GM12878 (cell line): ENCODE results near the gene SYK. TPM values are rescaled to one million over a fixed set of nuclear protein-coding genes. Genes with fewer than 3 reads are reported as not detected.

Source experiments
- ATAC-seq: fragments of 200-7000 bp; cut with Tn5 transposase; 3 replicates; pipeline ENCODE4 v1.9.1; 2020; ENCODE audit warnings: mild to moderate bottlenecking, moderate library complexity
- BruUV-seq: library from RNA; stranded (reverse); fragments of 400-500 nt; replicated peaks from 2 replicates; lab custom pipeline; 2021; lab: Mats Ljungman, UMichigan
- CTCF ChIA-PET: fragments of 300-600 bp; sonication (Branson Sonifier 250); formaldehyde crosslinking; extraction: SDS; loops from one replicate; lab custom pipeline; 2021; ENCODE audit warnings: inconsistent platforms; lab: Yijun Ruan, JAX
- POLR2A ChIA-PET: fragments of 350-600 bp; formaldehyde crosslinking; extraction: SDS; loops from one replicate; lab custom pipeline; 2021; ENCODE audit warnings: inconsistent platforms; lab: Charles Lee
- RAD21 ChIA-PET: fragments of 300-600 bp; sonication (Branson Sonifier 250); formaldehyde crosslinking; loops from one replicate; lab custom pipeline; 2023; ENCODE audit warnings: antibody characterized with exemption; ENCODE audit not compliant: unreplicated experiment; lab: Charles Lee
- SMC1A ChIA-PET: fragments of 300-600 bp; sonication (Branson Sonifier 250); formaldehyde crosslinking; loops from one replicate; lab custom pipeline; 2023; ENCODE audit not compliant: unreplicated experiment, uncharacterized antibody; lab: Charles Lee
- DNase-seq: peaks from one replicate; pipeline ENCODE4 v3.0.0-alpha.2; 2011; ENCODE audit warnings: low read depth, low spot score
- FAIRE-seq: peaks from 3 replicates; lab custom pipeline; 2011; peaks lifted over from hg19 to GRCh38; lab: Jason Lieb, UNC
- H2AFZ ChIP-seq: 2 replicates; pipeline ENCODE4 v1.6.0; 2011; ENCODE audit warnings: low read depth, low read length, control low read depth; ENCODE audit not compliant: control insufficient read depth
- H3K27ac ChIP-seq: 2 replicates; pipeline ENCODE4 v1.5.1; 2011; ENCODE audit warnings: control low read depth; ENCODE audit not compliant: control insufficient read depth, insufficient read depth
- H3K27me3 ChIP-seq, 2 experiments: replicated peaks in 1 of 2; 2 replicates each; pipeline versions ENCODE4 v1.6.0 to v1.6.1; 2011; ENCODE audit warnings: low read length in 1 of 2; ENCODE audit not compliant: control insufficient read depth in 2 of 2, insufficient read depth in 2 of 2
- H3K36me3 ChIP-seq, 2 experiments: 2 replicates each; pipeline ENCODE4 v1.5.1; 2011; ENCODE audit warnings: low read length in 1 of 2; ENCODE audit not compliant: control insufficient read depth in 2 of 2, insufficient read depth in 2 of 2
- H3K4me1 ChIP-seq: 2 replicates; pipeline ENCODE4 v1.6.1; 2011; ENCODE audit warnings: mild to moderate bottlenecking, low read length, moderate library complexity, mixed read lengths; ENCODE audit not compliant: control insufficient read depth, insufficient read depth
- H3K4me2 ChIP-seq: 2 replicates; pipeline ENCODE4 v1.6.0; 2011; ENCODE audit warnings: control low read depth; ENCODE audit not compliant: control insufficient read depth, insufficient read depth
- H3K4me3 ChIP-seq: fragments of 200-600 bp; sonication (generic); 2 replicates; pipeline ENCODE4 v1.5.1; 2016
- H3K79me2 ChIP-seq: 2 replicates; pipeline ENCODE4 v1.6.0; 2011; ENCODE audit warnings: low read length; ENCODE audit not compliant: control insufficient read depth, insufficient read depth
- H3K9ac ChIP-seq: 2 replicates; pipeline ENCODE4 v1.8.0; 2011; ENCODE audit warnings: low read length, control low read depth, mixed read lengths; ENCODE audit not compliant: control insufficient read depth, insufficient read depth
- H3K9me3 ChIP-seq: replicated peaks from 3 replicates; pipeline ENCODE4 v1.5.1; 2011; ENCODE audit warnings: mild to moderate bottlenecking, low read length; ENCODE audit not compliant: control insufficient read depth, insufficient read depth
- H4K20me1 ChIP-seq: 2 replicates; pipeline ENCODE4 v1.6.0; 2011; ENCODE audit not compliant: control insufficient read depth, insufficient read depth
- CHD4 ChIP-seq: fragments of 200-600 bp; sonication (generic); IDR thresholded peaks from 2 replicates; pipeline ENCODE4 v1.6.1; 2016; ENCODE audit warnings: mild to moderate bottlenecking
- ELK1 ChIP-seq: IDR thresholded peaks from 2 replicates; pipeline ENCODE4 v1.6.1; 2012; ENCODE audit warnings: low read depth, low read length, improper control_type of control experiment
- ESRRA ChIP-seq: IDR thresholded peaks from 2 replicates; pipeline ENCODE4 v1.6.1; 2012; ENCODE audit warnings: mild to moderate bottlenecking, low read length, improper control_type of control experiment
- IRF5 ChIP-seq: fragments of 450-650 bp; IDR thresholded peaks from 2 replicates; pipeline ENCODE4 v1.6.1; 2017; ENCODE audit warnings: borderline replicate concordance
- NFYB ChIP-seq: IDR thresholded peaks from 2 replicates; pipeline ENCODE4 v1.6.1; 2011; ENCODE audit warnings: low read depth, mild to moderate bottlenecking, low read length, improper control_type of control experiment, moderate library complexity; ENCODE audit not compliant: insufficient read depth
- RUNX3 ChIP-seq: IDR thresholded peaks from 2 replicates; pipeline ENCODE4 v1.6.1; 2012; ENCODE audit warnings: low read length, inconsistent platforms
- SUZ12 ChIP-seq: fragments of 200-600 bp; sonication (generic); IDR thresholded peaks from one replicate; pipeline ENCODE4 v1.6.1; 2018; ENCODE audit warnings: antibody characterized with exemption, mild to moderate bottlenecking; ENCODE audit not compliant: unreplicated experiment
- TCF7 ChIP-seq: IDR thresholded peaks from 2 replicates; pipeline ENCODE4 v1.6.1; 2014; ENCODE audit warnings: antibody characterized with exemption, borderline replicate concordance
- ZBED1 ChIP-seq: IDR thresholded peaks from 2 replicates; pipeline ENCODE4 v1.6.1; 2016; ENCODE audit warnings: borderline replicate concordance
- WGBS: methylation state at CpG from one replicate; pipeline ENCODE4 v1.1.6; 2016; ENCODE audit warnings: low lambda C conversion rate; ENCODE audit not compliant: insufficient replicate concordance, insufficient coverage; ENCODE audit errors: missing lambda C conversion rate; 5-methylcytosine and 5-hydroxymethylcytosine counted together
- in situ Hi-C: fragments of 300-500 bp; cut with MboI; formaldehyde crosslinking; loops from 9 replicates; pipeline ENCODE4 v1.14.3; 2018; ENCODE audit warnings: mixed read lengths
- intact Hi-C: fragments of 100-400 bp; cut with micrococcal nuclease; formaldehyde crosslinking; loops from one replicate; pipeline ENCODE4 v1.14.2; 2022; ENCODE audit not compliant: unreplicated experiment
- polyA plus RNA-seq, 11 experiments: library from polyadenylated mRNA; depleted of rRNA in 4 of 11; unstranded in 6 of 11; stranded (reverse) in 5 of 11; fragments of >200 nt; fragmentation: Nextera tagmentation in 4 of 11; fragmentation: Illumina TruSeq in 1 of 11; extraction: Ambion mirVana in 4 of 11; extraction: Trizol in 1 of 11; gene quantifications; 1 replicate in 1 of 11; 2 replicates in 10 of 11; pipeline versions ENCODE4 v1.2.1 to v1.2.3, GENCODE V29; 2011 to 2016; ENCODE audit warnings: inconsistent platforms in 2 of 11, missing spikeins in 2 of 11, low read depth in 1 of 11
- total RNA-seq, 4 experiments: library from RNA; depleted of rRNA in 3 of 4; stranded (reverse); fragments of >200 nt in 3 of 4; fragmentation: Illumina TruSeq in 1 of 4; extraction: Trizol in 1 of 4; gene quantifications; 2 replicates each; pipeline versions ENCODE4 v1.2.1 to v1.2.3, GENCODE V29; 2013 to 2021
- TF ChIP-seq, protein P1 (sequence below): fragments of 450-650 bp; IDR thresholded peaks from 2 replicates; pipeline ENCODE4 v1.6.1; 2017; ENCODE audit warnings: mild to moderate bottlenecking, moderate library complexity
- TF ChIP-seq, protein P2 (sequence below): fragments of 450-650 bp; IDR thresholded peaks from 2 replicates; pipeline ENCODE4 v1.6.1; 2016; ENCODE audit warnings: mild to moderate bottlenecking
- TF ChIP-seq, protein P3 (sequence below): fragments of 450-650 bp; IDR thresholded peaks from 2 replicates; pipeline ENCODE4 v1.6.1; 2017; ENCODE audit warnings: mild to moderate bottlenecking
- TF ChIP-seq, protein P4 (sequence below): IDR thresholded peaks from 2 replicates; pipeline ENCODE4 v1.6.1; 2011; ENCODE audit warnings: mild to moderate bottlenecking, low read depth, low read length, moderate library complexity; ENCODE audit not compliant: insufficient replicate concordance

The SYK gene
- total and polyA plus RNA-seq, 10 of the 15 experiments (the other 5 are each of a cell fraction or from before 2014, with no cell fraction given), result 6.5 to 135 (median 68.8) TPM

DNA sequence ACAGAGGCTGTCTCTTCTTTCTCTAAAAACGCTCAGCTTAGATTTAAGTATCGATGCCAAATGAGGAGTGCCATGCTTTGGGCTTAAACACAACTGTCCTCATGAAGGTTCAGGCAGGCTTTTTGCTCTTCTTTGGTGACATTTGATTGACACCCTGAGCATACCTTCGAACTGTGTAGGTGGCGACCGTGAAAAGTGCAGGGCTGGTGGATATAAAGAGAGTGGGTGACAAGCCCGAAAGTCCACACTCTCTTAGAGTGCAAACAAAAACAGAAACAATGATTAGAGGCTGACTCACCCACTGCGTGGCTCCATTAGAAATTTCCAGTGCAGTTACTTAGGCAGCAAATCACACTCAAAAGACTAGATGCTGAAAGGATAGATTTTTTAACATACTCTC lies 141.7 kb downstream of the SYK start:
- Histone ChIP-seq H3K27ac (no peak overlapping the region), H3K27me3 (peaks cover 0 to 6% of the 10 kb centered on the region in 2 experiments; a peak in 3 of 4 replicates), H2AFZ (no peak overlapping the region), H3K79me2 (no peaks in the 10 kb centered on the region), H3K4me1 (peaks cover 10% of the 10 kb centered on the region), H3K9ac (no peak overlapping the region), H3K36me3 (no peaks in the 10 kb centered on the region), H3K9me3 (peaks cover 7% of the 10 kb centered on the region; the same call in 2 of the 3 replicates), H3K4me3 (no peak overlapping the region), H4K20me1 (no peaks in the 10 kb centered on the region), H3K4me2 (no peak overlapping the region; the same call in 1 of the 2 replicates)
- FAIRE-seq, result no peak
- RAD21 ChIA-PET, result interaction anchor here (1.8 kb wide), 1 partner anchor 28 kb away, joined by 7 read pairs; no protein-coding TSS in a partner anchor
- POLR2A ChIA-PET, result no interaction called here
- BruUV-seq, result no TSS peak
- in situ Hi-C loops, result no loop called here
- intact Hi-C loops, result no loop called here
- DNase-seq, result no peak
- peak; percentile 74 for ATAC-seq
- SMC1A ChIA-PET, result interaction anchor here (1.7 kb wide), 1 partner anchor 29 kb away, joined by 5 read pairs; no protein-coding TSS in a partner anchor
- CTCF ChIA-PET, result interaction anchor here (1.0 to 1.7 kb wide), 2 partner anchors 28 to 483 kb away, joined by 3 to 6 read pairs; no protein-coding TSS in a partner anchor
- WGBS, result 28% methylated on average over 7 of the region's 7 CpGs
- TF ChIP-seq, protein P1, sequence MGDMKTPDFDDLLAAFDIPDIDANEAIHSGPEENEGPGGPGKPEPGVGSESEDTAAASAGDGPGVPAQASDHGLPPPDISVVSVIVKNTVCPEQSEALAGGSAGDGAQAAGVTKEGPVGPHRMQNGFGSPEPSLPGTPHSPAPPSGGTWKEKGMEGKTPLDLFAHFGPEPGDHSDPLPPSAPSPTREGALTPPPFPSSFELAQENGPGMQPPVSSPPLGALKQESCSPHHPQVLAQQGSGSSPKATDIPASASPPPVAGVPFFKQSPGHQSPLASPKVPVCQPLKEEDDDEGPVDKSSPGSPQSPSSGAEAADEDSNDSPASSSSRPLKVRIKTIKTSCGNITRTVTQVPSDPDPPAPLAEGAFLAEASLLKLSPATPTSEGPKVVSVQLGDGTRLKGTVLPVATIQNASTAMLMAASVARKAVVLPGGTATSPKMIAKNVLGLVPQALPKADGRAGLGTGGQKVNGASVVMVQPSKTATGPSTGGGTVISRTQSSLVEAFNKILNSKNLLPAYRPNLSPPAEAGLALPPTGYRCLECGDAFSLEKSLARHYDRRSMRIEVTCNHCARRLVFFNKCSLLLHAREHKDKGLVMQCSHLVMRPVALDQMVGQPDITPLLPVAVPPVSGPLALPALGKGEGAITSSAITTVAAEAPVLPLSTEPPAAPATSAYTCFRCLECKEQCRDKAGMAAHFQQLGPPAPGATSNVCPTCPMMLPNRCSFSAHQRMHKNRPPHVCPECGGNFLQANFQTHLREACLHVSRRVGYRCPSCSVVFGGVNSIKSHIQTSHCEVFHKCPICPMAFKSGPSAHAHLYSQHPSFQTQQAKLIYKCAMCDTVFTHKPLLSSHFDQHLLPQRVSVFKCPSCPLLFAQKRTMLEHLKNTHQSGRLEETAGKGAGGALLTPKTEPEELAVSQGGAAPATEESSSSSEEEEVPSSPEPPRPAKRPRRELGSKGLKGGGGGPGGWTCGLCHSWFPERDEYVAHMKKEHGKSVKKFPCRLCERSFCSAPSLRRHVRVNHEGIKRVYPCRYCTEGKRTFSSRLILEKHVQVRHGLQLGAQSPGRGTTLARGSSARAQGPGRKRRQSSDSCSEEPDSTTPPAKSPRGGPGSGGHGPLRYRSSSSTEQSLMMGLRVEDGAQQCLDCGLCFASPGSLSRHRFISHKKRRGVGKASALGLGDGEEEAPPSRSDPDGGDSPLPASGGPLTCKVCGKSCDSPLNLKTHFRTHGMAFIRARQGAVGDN, result no peak
- TF ChIP-seq ZBED1, result no peak
- no peak for TF ChIP-seq ELK1
- TF ChIP-seq ESRRA, result no peak
- no peak for TF ChIP-seq TCF7
- TF ChIP-seq, protein P2, sequence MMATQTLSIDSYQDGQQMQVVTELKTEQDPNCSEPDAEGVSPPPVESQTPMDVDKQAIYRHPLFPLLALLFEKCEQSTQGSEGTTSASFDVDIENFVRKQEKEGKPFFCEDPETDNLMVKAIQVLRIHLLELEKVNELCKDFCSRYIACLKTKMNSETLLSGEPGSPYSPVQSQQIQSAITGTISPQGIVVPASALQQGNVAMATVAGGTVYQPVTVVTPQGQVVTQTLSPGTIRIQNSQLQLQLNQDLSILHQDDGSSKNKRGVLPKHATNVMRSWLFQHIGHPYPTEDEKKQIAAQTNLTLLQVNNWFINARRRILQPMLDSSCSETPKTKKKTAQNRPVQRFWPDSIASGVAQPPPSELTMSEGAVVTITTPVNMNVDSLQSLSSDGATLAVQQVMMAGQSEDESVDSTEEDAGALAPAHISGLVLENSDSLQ, result peak; percentile 93
- no peak for TF ChIP-seq SUZ12
- TF ChIP-seq IRF5, result no peak
- TF ChIP-seq, protein P3, sequence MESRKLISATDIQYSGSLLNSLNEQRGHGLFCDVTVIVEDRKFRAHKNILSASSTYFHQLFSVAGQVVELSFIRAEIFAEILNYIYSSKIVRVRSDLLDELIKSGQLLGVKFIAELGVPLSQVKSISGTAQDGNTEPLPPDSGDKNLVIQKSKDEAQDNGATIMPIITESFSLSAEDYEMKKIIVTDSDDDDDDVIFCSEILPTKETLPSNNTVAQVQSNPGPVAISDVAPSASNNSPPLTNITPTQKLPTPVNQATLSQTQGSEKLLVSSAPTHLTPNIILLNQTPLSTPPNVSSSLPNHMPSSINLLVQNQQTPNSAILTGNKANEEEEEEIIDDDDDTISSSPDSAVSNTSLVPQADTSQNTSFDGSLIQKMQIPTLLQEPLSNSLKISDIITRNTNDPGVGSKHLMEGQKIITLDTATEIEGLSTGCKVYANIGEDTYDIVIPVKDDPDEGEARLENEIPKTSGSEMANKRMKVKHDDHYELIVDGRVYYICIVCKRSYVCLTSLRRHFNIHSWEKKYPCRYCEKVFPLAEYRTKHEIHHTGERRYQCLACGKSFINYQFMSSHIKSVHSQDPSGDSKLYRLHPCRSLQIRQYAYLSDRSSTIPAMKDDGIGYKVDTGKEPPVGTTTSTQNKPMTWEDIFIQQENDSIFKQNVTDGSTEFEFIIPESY, result no peak
- no peak for TF ChIP-seq NFYB
- TF ChIP-seq RUNX3, result no peak
- no peak for TF ChIP-seq CHD4
- TF ChIP-seq, protein P4, sequence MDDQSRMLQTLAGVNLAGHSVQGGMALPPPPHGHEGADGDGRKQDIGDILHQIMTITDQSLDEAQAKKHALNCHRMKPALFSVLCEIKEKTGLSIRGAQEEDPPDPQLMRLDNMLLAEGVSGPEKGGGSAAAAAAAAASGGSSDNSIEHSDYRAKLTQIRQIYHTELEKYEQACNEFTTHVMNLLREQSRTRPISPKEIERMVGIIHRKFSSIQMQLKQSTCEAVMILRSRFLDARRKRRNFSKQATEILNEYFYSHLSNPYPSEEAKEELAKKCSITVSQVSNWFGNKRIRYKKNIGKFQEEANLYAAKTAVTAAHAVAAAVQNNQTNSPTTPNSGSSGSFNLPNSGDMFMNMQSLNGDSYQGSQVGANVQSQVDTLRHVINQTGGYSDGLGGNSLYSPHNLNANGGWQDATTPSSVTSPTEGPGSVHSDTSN, result peak; percentile 55
